Fibroblast of skin of right biceps (primary cell): ENCODE data around the gene SPDYE6.
"Not testable (repeated sequence)": the region's sequence is repeated elsewhere in the genome, so short reads cannot be mapped to it uniquely, and the experiment has no call there.

ENCODE experiments used
- DNase-seq: peaks from one replicate; pipeline ENCODE4 v3.0.0-alpha.2; 2013

SPDYE6 gene

GRCh38 chr7:102363549-102364393 lies 7.5 kb upstream of the SPDYE6 start:
- peak; percentile 100 for DNase-seq

DNA sequence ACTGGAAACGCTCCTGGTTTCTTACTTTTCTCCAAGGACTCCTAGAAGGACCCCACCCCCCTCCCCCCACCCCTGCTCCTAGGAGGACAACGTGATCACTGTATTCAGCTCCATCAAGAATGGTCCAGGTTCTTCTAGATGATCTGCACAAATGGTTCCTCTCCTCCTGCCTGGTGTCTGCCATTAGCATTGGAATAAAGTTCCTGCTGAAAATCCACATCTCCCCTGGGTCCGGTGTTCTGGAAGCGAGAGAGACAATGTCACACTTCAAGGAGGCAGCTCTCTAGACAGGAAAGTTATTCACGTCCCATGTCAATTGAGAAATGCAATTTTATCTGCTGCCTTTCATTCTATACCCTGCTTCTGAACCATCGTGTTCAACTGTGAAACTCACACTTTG lies 9.3 kb downstream of the SPDYE6 start:
- DNase-seq, result not testable (repeated sequence)

GRCh38 chr7:102340599-102341368 lies 15.5 kb downstream of the SPDYE6 start:
- not testable (repeated sequence) for DNase-seq

- not testable (repeated sequence) for DNase-seq
These were observed 18.8 kb downstream of the SPDYE6 start for GRCh38 chr7:102337420-102337819.

GRCh38 chr7:102337002-102337401 lies 19.2 kb downstream of the SPDYE6 start:
- DNase-seq, result not testable (repeated sequence)

GRCh38 chr7:102335574-102335973 lies 20.7 kb downstream of the SPDYE6 start:
- not testable (repeated sequence) for DNase-seq

- not testable (repeated sequence) for DNase-seq
These were observed 25.4 kb downstream of the SPDYE6 start for GRCh38 chr7:102330666-102331460.

DNA sequence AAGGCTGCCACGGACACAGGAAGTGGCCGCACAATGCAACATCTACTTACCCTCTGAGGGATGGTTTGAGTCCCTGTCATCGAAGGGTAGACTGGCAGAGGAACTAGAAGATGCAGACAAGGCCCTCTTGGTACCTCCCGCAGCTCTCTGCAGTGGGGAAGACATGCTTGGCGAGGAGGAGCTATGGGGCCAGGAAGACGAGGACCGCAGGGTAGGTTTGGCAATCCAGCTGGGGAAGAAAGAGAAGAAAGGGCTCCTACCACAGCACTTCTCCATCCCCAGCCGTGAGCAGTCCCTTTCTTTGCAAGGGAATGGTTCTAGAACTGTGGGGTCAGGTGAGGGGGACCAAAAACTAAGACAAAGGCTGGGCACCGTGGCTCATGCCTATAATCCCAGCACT lies 26.9 kb downstream of the SPDYE6 start:
- DNase-seq, result not testable (repeated sequence)

- DNase-seq, result not testable (repeated sequence)
These were observed 27.4 kb downstream of the SPDYE6 start for GRCh38 chr7:102328863-102329262.

DNA sequence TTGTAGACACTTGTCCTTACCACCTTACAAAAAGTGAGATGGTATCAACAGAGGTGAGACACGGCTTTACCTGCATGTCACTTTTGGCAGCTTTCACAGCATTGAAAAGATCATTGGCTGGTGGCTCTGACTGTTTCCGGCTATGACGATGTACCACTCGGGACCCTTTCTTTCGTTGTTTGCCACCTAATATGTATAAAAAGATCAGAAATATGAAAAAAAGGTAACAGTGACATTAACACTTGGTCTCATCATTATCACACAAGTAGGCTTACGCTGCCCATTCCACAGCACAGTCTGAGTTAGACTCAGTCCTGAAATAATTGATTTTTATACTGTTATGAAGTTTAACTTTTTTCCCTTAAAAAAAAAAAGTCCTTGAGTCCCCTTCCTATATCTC lies 29.1 kb downstream of the SPDYE6 start:
- DNase-seq, result not testable (repeated sequence)

DNA sequence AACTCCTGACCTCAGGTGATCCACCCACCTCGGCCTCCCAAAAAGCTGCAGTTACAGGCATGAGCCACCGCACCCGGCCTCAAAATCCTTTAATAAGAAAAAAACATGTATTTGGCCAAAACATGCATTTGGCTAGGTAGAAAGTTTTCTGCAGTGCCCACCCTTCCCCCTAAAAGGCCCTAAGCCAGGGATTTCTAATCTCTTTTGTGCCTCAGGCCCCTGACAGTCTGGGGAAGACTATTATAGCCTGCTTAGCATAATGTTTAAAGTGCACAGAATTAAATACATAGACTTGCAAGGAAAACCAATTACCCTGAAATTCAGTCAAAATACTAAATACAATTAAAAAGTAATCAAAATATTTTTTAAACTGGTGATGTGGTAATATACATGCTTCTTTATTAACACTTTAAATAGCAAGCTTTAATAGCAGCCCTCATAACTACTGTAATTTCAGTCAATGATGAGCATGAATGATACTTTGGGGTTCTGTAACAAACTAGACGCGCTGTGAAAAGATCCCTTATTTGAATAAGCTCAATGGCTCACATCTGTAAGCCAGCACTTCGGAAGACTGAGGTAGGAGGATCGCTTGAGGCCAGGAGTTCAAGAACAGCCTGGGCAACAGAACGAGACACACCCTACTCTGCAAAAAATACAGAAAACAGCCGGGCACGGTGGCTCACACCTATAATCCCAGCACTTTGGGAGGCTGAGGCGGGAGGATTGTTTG lies 29.9 kb downstream of the SPDYE6 start:
- DNase-seq, result no peak

DNA sequence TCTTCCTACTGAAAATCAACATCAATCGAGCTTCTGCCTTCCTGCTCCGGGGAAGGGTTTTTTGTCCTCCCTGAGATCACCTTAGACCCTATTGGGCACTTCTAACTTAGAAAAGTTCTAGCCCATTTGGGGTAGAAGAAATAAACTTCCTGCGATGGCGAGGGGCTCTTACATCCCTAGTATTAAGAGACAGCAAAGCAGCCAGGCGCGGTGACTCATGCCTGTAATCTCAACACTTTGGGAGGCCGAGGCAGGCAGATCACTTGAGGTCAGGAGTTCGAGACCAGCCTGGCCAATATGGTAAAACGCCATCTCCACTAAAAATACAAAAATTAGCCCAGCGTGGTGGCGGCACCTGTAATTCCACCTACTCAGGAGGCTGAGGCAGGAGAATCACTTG lies 31.1 kb downstream of the SPDYE6 start:
- DNase-seq, result not testable (repeated sequence)

DNA sequence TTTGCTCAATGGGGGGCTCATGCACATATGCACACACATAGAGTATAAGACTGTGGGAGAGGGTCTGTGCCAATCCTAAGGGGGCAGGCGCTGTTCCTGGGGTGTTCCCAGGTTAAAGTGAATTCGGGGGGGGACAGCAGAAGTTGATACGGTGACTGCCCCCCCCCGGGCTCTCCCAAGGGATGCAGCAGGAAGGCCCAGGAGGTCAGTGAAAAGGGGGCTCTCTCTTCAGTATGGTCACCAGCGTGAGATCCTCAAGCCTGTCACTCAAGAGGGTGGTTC lies 32.4 kb downstream of the SPDYE6 start:
- DNase-seq, result no peak

GRCh38 chr7:102322202-102322715 lies 34.0 kb downstream of the SPDYE6 start:
- DNase-seq, result no peak

GRCh38 chr7:102321351-102322201 lies 34.7 kb downstream of the SPDYE6 start:
- DNase-seq, result peak; percentile 8

DNA sequence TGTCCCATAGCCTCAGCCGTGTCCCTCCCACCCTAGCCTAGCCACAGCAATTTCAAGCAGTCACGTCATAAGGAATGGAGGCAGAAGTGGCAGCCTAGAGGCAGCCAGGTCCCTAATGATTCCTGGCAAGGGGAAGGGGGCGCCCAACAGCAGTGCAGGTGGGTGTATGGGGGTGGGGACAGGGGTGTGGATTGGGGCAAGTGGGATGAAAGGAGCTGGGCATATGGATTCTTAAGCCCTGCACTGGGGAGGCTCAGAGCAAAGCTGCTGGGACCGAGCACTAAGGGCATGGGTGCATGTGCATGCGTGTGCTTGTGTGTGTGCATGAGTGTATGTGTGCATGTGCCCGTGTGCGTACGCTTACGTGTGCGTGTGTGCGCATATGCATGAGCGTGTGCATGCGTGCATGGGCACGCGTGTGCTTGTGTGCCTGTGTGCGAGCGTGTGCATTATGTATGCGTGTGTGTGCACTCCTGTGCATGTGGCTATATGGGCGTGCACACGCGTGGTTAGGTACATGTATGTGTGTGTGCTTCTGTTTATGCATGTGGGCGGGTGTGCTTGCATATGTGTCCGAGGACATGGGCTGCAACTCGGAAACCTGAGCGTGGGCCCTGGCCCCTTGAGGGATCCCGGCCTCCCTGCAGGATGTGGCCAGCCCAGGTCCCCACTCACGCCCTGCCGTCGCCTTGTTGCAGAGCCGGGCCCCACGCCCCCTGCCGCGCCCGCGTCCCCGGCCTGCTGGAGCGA lies 35.5 kb downstream of the SPDYE6 start:
- DNase-seq, result no peak

- no peak for DNase-seq
These were observed 36.1 kb downstream of the SPDYE6 start for GRCh38 chr7:102320181-102320580.

DNA sequence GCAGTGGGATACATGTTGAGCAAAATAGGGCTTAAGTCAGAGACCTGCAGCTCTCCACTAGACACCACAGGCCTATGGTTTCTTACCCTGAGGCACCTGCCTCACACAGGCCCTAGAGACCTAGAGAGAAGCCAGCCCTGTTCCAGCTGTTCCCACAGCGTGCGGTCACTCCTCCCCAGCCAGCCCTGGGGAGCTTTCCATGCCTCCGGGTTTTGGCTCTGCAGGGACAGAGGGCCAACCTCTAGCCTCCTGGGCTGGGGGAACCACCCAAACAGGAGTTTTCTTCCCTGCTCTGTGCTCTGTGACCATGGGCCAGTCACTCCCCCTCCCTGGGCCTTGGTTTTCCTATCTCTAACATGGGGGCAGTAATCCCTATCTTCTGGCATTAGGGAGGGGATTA lies 36.6 kb downstream of the SPDYE6 start:
- no peak for DNase-seq

DNA sequence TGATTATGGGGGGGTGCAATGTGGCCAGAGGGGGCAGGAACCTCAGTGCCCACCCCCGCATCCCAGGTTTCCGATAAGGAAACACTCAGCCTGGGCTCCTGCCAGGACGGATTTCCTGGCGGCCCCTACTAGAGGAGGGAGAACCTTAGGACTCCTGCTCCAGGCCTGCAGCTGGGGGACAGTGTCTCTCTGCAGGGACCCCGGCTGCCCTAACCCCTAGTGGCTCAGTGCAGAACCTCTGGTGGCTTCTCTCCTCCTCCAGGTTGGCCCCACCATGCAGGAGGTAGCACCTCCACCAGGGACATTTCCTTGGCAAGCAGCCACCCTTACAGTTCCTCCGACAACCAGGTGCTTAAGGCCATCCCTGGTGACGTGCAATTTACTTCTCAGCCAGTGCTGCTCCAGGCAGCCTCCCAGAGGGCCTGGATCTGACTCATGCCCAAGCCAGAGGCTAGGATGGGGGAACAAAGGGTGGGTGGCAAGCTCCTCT lies 37.7 kb downstream of the SPDYE6 start:
- no peak for DNase-seq

DNA sequence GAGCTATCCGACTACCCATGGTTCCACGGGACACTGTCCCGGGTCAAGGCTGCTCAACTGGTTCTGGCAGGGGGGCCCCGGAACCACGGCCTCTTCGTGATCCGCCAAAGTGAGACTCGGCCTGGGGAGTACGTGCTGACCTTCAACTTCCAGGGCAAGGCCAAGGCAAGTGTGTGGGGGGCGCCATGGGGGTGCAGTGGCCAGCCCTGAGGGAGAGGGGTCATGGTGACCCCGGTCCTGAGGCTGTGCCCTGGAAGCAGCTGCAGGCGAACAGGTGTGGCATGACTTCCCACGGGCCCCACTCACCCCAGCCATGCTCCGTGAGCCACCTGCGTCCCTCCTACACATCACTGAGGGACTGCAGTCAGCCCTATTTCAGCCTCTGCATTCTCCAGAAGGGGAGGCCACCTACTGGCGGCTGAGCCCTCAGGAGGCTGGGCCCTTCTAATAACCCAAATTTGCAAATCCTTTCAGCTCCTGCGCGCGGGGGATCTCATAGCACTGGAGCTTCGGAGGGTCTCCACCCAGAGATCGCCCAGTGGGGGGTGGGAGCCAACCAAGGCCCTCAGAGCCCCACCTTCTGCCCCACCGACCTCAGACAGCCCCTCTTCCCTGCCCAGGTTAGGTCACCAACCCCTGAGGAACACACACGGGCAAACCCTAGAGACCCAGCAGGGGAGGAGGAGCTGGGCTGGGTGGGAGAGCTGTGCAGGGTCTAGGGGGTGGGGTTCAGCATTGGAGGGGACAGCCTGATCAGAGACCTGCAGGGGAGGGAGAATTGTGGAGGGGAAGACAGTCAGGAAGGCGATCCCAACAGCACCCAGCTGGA lies 38.8 kb downstream of the SPDYE6 start:
- DNase-seq, result no peak
